ENCODE data around the gene MTSS2. TPM values are rescaled to one million over a fixed set of nuclear protein-coding genes. Genes with fewer than 3 reads are reported as not detected.
A peak's percentile ranks its signal among the peaks of the same experiment; 100 is the strongest.

MTSS2 gene
- total and polyA plus RNA-seq, 4 experiments from 2014 or later: 1.8 to 1.9 TPM; not detected in 2

DNA sequence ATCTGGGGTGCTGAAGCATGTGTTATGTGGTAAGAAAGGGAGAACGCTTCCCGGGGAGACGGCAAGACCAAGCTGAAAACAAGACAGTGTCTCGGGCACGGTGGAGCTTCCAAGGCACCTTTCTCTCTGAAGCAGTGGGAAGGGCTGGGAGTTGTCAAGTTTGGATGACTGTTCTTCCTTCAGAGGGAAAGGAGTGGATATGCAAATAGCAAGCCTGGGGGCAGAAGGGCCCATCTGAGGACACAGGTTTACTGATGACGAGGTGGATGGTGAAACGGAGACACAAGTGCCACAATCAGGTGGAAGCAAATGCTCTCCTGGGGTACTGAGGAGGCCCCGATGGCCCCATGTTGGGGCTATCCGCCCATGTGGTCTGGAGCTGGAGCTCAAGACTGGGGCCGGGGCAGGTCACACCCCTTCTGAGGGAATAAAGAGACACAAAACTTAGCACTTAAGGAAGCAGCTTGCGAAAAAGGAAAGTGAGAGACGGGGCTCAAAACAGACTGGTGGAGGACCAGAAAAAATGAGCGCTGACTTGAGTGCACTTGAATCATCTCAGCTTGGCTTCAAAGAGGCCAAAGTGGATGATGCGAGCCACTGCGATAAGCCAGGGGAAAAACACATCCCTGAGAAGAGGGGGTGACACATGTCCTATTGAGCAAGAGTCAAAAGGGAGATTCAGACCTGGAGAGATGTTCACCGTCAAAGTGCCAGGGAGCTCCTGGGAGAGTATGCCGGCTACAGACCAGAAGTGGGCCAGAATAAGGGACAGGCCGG, 34.8 kb upstream of the MTSS2 start:
- ChIA-PET POLR2A (ENCODE audit: partially characterized antibody) (no interaction called here), CTCF (ENCODE audit: partially characterized antibody) (interaction anchor here (0.6 kb wide), 1 partner anchor 12 kb away, joined by 3 read pairs; no protein-coding TSS in a partner anchor)
- no peak overlapping the region for H3K4me3 Mint-ChIP-seq
- no peak overlapping the region for H3K27ac Mint-ChIP-seq
- no peaks in the 10 kb centered on the region for H3K27me3 Mint-ChIP-seq
- peaks cover 0 to 2% (median under 1%) of the 10 kb centered on the region in 4 donors for H3K4me1 Mint-ChIP-seq
- peaks cover 14% of the 10 kb centered on the region for H3K36me3 ChIP-seq (ENCODE audit: insufficient read depth, low read length)
- no peak overlapping the region for H3K4me3 ChIP-seq (ENCODE audit: low read length in 2 of 2)
- intact Hi-C loops (cut with micrococcal nuclease): no loop called here
- H3K27ac ChIP-seq (ENCODE audit: low read depth, low read length): no peak overlapping the region
- no peaks in the 10 kb centered on the region for H3K4me1 ChIP-seq (ENCODE audit: insufficient read depth, low read length)
- H3K27me3 ChIP-seq (ENCODE audit: insufficient read depth, low read length): no peaks in the 10 kb centered on the region
- peaks cover 35 to 36% of the 10 kb centered on the region in 2 donors for H3K36me3 Mint-ChIP-seq
- no peaks in the 10 kb centered on the region for H3K9me3 Mint-ChIP-seq
- H3K9me3 ChIP-seq (ENCODE audit: control insufficient read depth in 1 of 2, low read length in 2 of 2): no peaks in the 10 kb centered on the region
- DNase-seq: no peak

- POLR2A ChIA-PET (ENCODE audit: partially characterized antibody): no interaction called here
- Mint-ChIP-seq H3K27me3 (no peaks in the 10 kb centered on the region), H3K36me3 (peaks cover 27 to 31% of the 10 kb centered on the region in 2 donors), H3K4me3 (no peak overlapping the region), H3K9me3 (no peaks in the 10 kb centered on the region), H3K27ac (no peak overlapping the region), H3K4me1 (peaks cover 0 to 2% (median under 1%) of the 10 kb centered on the region in 4 donors)
- intact Hi-C loops (cut with micrococcal nuclease): no loop called here
- Histone ChIP-seq H3K36me3 (ENCODE audit: insufficient read depth, low read length) (peaks cover 14% of the 10 kb centered on the region), H3K27ac (ENCODE audit: low read depth, low read length) (no peak overlapping the region), H3K9me3 (ENCODE audit: control insufficient read depth in 1 of 2, low read length in 2 of 2) (no peaks in the 10 kb centered on the region), H3K4me1 (ENCODE audit: insufficient read depth, low read length) (no peaks in the 10 kb centered on the region), H3K27me3 (ENCODE audit: insufficient read depth, low read length) (no peaks in the 10 kb centered on the region), H3K4me3 (ENCODE audit: low read length in 2 of 2) (no peak overlapping the region)
- no peak for DNase-seq
- CTCF ChIA-PET (ENCODE audit: partially characterized antibody): no interaction called here
These were observed 31.2 kb upstream of the MTSS2 start for GRCh38 chr16:70717065-70717464.

DNA sequence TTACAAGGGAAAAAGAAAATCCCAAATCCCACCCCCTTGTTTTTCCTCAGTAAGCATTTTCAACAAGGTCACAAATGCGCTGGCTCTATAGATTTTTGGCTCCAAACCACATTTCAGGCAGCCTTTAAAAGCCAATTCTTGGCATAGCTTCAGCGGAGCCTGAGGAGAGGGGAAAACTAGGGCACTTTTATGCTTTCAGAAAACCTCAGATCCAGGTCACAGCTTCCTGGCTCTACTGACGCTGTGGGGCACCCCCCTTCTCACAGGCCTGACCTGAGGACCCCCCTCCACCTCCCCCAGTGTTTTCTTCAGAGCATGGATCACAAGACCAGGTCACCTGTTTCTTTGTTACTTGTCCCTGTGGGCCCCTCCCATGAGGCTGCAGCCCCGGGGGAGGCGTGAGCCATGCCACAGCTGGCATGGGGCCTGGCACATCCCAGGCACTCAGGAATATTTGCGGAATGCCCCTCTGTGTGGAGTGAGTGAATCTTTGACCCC, 30.1 kb upstream of the MTSS2 start:
- no peak overlapping the region for H3K27ac ChIP-seq (ENCODE audit: low read depth, low read length)
- no peak overlapping the region for H3K4me3 Mint-ChIP-seq
- no peak overlapping the region for H3K27ac Mint-ChIP-seq
- ChIA-PET CTCF (ENCODE audit: partially characterized antibody) (no interaction called here), POLR2A (ENCODE audit: partially characterized antibody) (no interaction called here)
- no peaks in the 10 kb centered on the region for H3K27me3 Mint-ChIP-seq
- DNase-seq: no peak
- peaks cover 13% of the 10 kb centered on the region for H3K36me3 ChIP-seq (ENCODE audit: insufficient read depth, low read length)
- H3K4me1 Mint-ChIP-seq: peaks cover 0 to 2% (median under 1%) of the 10 kb centered on the region in 4 donors
- H3K27me3 ChIP-seq (ENCODE audit: insufficient read depth, low read length): no peaks in the 10 kb centered on the region
- intact Hi-C loops (cut with micrococcal nuclease): no loop called here
- no peaks in the 10 kb centered on the region for H3K9me3 Mint-ChIP-seq
- H3K4me3 ChIP-seq (ENCODE audit: low read length in 2 of 2): no peak overlapping the region
- peaks cover 25 to 27% of the 10 kb centered on the region in 2 donors for H3K36me3 Mint-ChIP-seq
- H3K4me1 ChIP-seq (ENCODE audit: insufficient read depth, low read length): no peaks in the 10 kb centered on the region
- H3K9me3 ChIP-seq (ENCODE audit: control insufficient read depth in 1 of 2, low read length in 2 of 2): no peaks in the 10 kb centered on the region

DNA sequence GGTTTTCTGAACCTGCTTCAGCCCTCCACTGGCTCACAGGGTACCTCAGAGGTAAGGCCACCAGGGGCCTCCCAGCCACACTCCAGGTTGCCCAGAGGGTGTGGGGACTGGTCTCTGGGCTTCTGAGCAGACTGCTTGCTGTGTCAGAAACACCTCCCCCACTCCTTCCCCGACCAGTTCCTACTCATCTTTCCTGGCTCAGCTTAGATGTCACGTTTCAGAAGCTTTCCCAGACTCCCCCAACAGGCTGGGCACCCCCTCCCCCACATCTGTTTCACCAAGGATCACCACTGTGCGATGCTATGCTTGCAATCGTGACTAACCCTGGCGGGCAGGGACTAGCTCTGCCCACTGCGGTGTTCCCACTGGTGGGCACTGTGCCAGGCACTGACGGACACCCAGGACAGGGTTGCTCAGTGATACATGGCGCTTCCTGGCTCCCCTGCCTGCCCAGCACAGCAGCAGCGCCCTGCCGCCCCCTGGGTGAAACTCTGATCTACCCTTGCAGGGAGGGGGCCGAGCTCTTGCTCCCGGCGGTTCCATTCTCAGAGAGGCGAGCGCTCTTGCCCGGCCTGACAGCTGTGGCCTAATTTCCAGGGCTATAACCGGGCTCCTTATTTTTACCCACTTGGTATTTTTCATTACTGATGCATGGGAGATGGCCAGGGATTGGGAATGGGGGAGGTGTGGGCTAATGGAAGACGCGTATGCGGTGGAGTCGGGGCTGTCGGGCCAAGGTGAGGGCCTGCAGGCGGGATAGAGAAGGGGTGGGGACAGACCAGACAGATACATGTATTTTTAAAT, 29.4 kb upstream of the MTSS2 start:
- Histone ChIP-seq H3K27ac (ENCODE audit: low read depth, low read length) (no peak overlapping the region), H3K4me3 (ENCODE audit: low read length in 2 of 2) (no peak overlapping the region), H3K4me1 (ENCODE audit: insufficient read depth, low read length) (no peaks in the 10 kb centered on the region), H3K27me3 (ENCODE audit: insufficient read depth, low read length) (no peaks in the 10 kb centered on the region), H3K36me3 (ENCODE audit: insufficient read depth, low read length) (peaks cover 7% of the 10 kb centered on the region), H3K9me3 (ENCODE audit: control insufficient read depth in 1 of 2, low read length in 2 of 2) (no peaks in the 10 kb centered on the region)
- Mint-ChIP-seq H3K36me3 (peaks cover 18 to 25% of the 10 kb centered on the region in 2 donors), H3K9me3 (no peaks in the 10 kb centered on the region), H3K4me3 (no peak overlapping the region), H3K27ac (peak overlapping the region in 2 of 7 donors; percentile 22 to 74), H3K4me1 (peaks cover 0 to 1% (median under 1%) of the 10 kb centered on the region in 4 donors), H3K27me3 (no peaks in the 10 kb centered on the region)
- DNase-seq: no peak
- ChIA-PET CTCF (ENCODE audit: partially characterized antibody) (no interaction called here), POLR2A (ENCODE audit: partially characterized antibody) (no interaction called here)
- intact Hi-C loops (cut with micrococcal nuclease): no loop called here

DNA sequence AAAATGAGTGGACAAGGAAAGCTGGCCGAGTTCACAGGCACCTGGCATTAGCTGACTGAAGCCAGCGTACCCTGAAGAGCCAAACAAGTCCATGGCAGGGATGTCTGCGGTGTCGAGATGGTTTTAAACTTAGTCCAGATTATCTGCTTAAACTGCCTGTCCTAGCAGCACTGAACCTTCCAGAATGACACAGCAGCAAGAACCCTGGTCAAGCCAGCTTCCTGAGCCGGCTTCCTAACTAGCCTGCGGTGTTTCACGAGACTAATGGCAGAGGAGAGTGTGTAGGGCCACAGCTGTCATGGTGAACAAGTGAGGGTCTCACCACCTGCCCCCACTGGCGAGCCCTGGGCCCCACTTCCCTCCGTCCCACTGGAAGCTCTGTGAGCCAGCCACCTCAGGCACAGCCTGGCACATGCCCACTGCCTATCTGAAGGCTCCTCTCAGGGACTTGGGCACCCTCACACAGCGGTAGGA, 28.8 kb upstream of the MTSS2 start:
- Mint-ChIP-seq H3K27ac (peak overlapping the region in 1 of 7 donors; percentile 24), H3K9me3 (no peaks in the 10 kb centered on the region), H3K4me3 (no peak overlapping the region), H3K36me3 (peaks cover 12 to 19% of the 10 kb centered on the region in 2 donors), H3K27me3 (no peaks in the 10 kb centered on the region), H3K4me1 (no peaks in the 10 kb centered on the region)
- no peak for DNase-seq
- H3K27me3 ChIP-seq (ENCODE audit: insufficient read depth, low read length): no peaks in the 10 kb centered on the region
- no peak overlapping the region for H3K4me3 ChIP-seq (ENCODE audit: low read length in 2 of 2)
- H3K27ac ChIP-seq (ENCODE audit: low read depth, low read length): no peak overlapping the region
- ChIA-PET CTCF (ENCODE audit: partially characterized antibody) (no interaction called here), POLR2A (ENCODE audit: partially characterized antibody) (no interaction called here)
- H3K4me1 ChIP-seq (ENCODE audit: insufficient read depth, low read length): no peaks in the 10 kb centered on the region
- peaks cover 5% of the 10 kb centered on the region for H3K36me3 ChIP-seq (ENCODE audit: insufficient read depth, low read length)
- intact Hi-C loops (cut with micrococcal nuclease): no loop called here
- H3K9me3 ChIP-seq (ENCODE audit: control insufficient read depth in 1 of 2, low read length in 2 of 2): no peaks in the 10 kb centered on the region

- CTCF ChIA-PET (ENCODE audit: partially characterized antibody): no interaction called here
- no peak overlapping the region for H3K4me3 ChIP-seq (ENCODE audit: low read length in 2 of 2)
- peaks cover 5% of the 10 kb centered on the region for H3K36me3 ChIP-seq (ENCODE audit: insufficient read depth, low read length)
- no peak for DNase-seq
- no peaks in the 10 kb centered on the region for H3K4me1 Mint-ChIP-seq
- H3K27ac ChIP-seq (ENCODE audit: low read depth, low read length): no peak overlapping the region
- no peaks in the 10 kb centered on the region for H3K9me3 Mint-ChIP-seq
- no peaks in the 10 kb centered on the region for H3K27me3 ChIP-seq (ENCODE audit: insufficient read depth, low read length)
- no peaks in the 10 kb centered on the region for H3K27me3 Mint-ChIP-seq
- no peaks in the 10 kb centered on the region for H3K4me1 ChIP-seq (ENCODE audit: insufficient read depth, low read length)
- H3K9me3 ChIP-seq (ENCODE audit: control insufficient read depth in 1 of 2, low read length in 2 of 2): no peaks in the 10 kb centered on the region
- H3K4me3 Mint-ChIP-seq: no peak overlapping the region
- peaks cover 6 to 12% of the 10 kb centered on the region in 2 donors for H3K36me3 Mint-ChIP-seq
- intact Hi-C loops (cut with micrococcal nuclease): no loop called here
- no peak overlapping the region for H3K27ac Mint-ChIP-seq
- POLR2A ChIA-PET (ENCODE audit: partially characterized antibody): no interaction called here
These were observed 28.0 kb upstream of the MTSS2 start for GRCh38 chr16:70713824-70714223.

DNA sequence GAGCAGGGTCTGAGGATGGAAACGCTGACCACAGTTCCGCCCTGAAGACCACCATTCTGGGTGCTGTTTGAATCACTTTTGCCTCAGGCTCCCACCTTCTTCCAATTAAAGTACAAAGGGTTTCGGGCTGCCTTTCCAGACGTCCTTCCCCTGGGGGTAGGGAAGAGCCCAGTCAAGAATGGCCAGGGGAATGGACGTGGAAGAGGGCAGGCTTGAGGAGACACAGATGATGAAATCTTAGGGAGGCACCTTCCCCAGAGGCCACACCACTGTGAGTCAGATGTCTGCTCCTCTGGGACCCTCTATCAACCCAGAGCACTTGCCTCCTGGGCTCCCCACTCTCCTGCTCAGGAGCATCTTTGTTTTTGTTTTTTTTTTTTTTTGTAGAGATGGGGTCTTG, 27.5 kb upstream of the MTSS2 start:
- CTCF ChIA-PET (ENCODE audit: partially characterized antibody): no interaction called here
- Mint-ChIP-seq H3K4me3 (no peak overlapping the region), H3K4me1 (no peaks in the 10 kb centered on the region), H3K9me3 (no peaks in the 10 kb centered on the region), H3K36me3 (peaks cover 6 to 16% of the 10 kb centered on the region in 2 donors), H3K27me3 (no peaks in the 10 kb centered on the region), H3K27ac (peak overlapping the region in 1 of 7 donors; percentile 63)
- Histone ChIP-seq H3K4me3 (ENCODE audit: low read length in 2 of 2) (no peak overlapping the region), H3K9me3 (ENCODE audit: control insufficient read depth in 1 of 2, low read length in 2 of 2) (no peaks in the 10 kb centered on the region), H3K4me1 (ENCODE audit: insufficient read depth, low read length) (no peaks in the 10 kb centered on the region), H3K27me3 (ENCODE audit: insufficient read depth, low read length) (no peaks in the 10 kb centered on the region), H3K36me3 (ENCODE audit: insufficient read depth, low read length) (peaks cover 5% of the 10 kb centered on the region), H3K27ac (ENCODE audit: low read depth, low read length) (no peak overlapping the region)
- intact Hi-C loops (cut with micrococcal nuclease): no loop called here
- POLR2A ChIA-PET (ENCODE audit: partially characterized antibody): no interaction called here
- no peak for DNase-seq

Measured in CD4-positive, alpha-beta memory T cell (primary cell).